H1 (cell line): Measurements from ENCODE around the gene DIAPH2. TPM values are rescaled to one million over a fixed set of nuclear protein-coding genes. Genes with fewer than 3 reads are reported as not detected.

Experiments used
- CTCF ChIP-seq, 3 experiments: IDR thresholded peaks; 1 replicate in 2 of 3; 2 replicates in 1 of 3; pipeline versions ENCODE4 v1.5.1 to v1.6.1; 2011; ENCODE audit warnings: low read length in 3 of 3, mild to moderate bottlenecking in 3 of 3, inconsistent platforms in 2 of 3, low read depth in 1 of 3, moderate library complexity in 1 of 3; ENCODE audit not compliant: insufficient read depth in 1 of 3; ENCODE audit errors: control extremely low read depth in 1 of 3
- SRF ChIP-seq: IDR thresholded peaks from 2 replicates; pipeline ENCODE4 v1.6.1; 2011; ENCODE audit warnings: mild to moderate bottlenecking, low read depth, low read length, moderate library complexity
- ZNF274 ChIP-seq: IDR thresholded peaks from 2 replicates; pipeline ENCODE4 v1.7.0; 2012; ENCODE audit warnings: low read length, borderline replicate concordance; ENCODE audit errors: extremely low read depth
- polyA plus RNA-seq, 7 experiments: library from polyadenylated mRNA; depleted of rRNA in 3 of 7; stranded (reverse) in 5 of 7; unstranded in 2 of 7; fragments of >200 nt in 5 of 7; fragments of 200-250 nt in 2 of 7; gene quantifications; 1 replicate in 5 of 7; 2 replicates in 1 of 7; 4 replicates in 1 of 7; pipeline versions ENCODE4 v1.2.1 to v1.2.3, GENCODE V29; 2011 to 2013; ENCODE audit warnings: missing spikeins in 2 of 7, mixed read lengths in 2 of 7
- total RNA-seq: library from RNA; stranded (reverse); fragmentation: NEBNext Ultra II Directional; extraction: Animal tissue kit (Norgen Biotek cat#: 25700); gene quantifications from 2 replicates; pipeline ENCODE4 v1.2.1, GENCODE V29; 2021

Gene DIAPH2
- total and polyA plus RNA-seq, 2 of the 8 experiments (the other 6 are each of a cell fraction or from before 2014, with no cell fraction given), result 4.4 to 24.3 TPM

GRCh38 chrX:97065973-97066372 is 381.3 kb downstream of the DIAPH2 start (continued):
- no peak for TF ChIP-seq ZNF274
- no peak for TF ChIP-seq CTCF (IDR thresholded peaks at IDR 0.05; ENCODE audit: control extremely low read depth in 1 of 3, insufficient read depth in 1 of 3, low read depth in 1 of 3, low read length in 3 of 3)
- TF ChIP-seq SRF, result no peak
